ENCODE measurements around the gene SERPINB11.

Gene SERPINB11

DNA sequence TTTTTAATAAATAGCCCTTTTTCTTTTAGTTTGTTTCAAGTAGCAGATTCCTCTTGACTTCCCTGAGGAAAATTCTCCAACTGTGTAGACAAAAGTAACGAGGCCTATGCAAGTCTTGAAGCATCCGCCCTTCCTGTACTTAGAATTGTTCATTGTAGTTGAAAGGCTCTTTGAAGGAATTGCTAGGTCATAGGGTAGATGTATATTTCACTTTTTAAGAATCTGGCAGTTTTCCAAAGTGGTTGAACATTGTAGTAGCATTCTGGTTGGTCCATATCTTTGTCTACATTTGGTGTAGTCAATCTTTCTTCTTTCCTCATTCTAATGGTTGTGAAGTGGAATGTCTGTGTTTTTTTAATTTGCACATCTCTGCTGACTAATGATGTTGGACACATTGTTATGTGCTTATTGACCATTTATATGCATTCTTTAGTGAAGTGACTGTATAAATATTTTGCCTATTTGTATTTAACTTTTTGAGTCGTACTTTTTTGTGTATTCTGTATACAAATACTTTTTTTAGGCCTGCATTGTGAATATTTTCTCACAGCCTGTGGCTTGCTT, 5.6 kb upstream of the SERPINB11 start:
- Mint-ChIP-seq H3K4me3 (no peak overlapping the region), H3K4me1 (ENCODE audit: low read depth) (no peaks in the 10 kb centered on the region), H3K27ac (no peak overlapping the region), H3K36me3 (ENCODE audit: low read depth) (no peaks in the 10 kb centered on the region), H3K27me3 (no peaks in the 10 kb centered on the region), H3K9me3 (peaks cover 3% of the 10 kb centered on the region)

DNA sequence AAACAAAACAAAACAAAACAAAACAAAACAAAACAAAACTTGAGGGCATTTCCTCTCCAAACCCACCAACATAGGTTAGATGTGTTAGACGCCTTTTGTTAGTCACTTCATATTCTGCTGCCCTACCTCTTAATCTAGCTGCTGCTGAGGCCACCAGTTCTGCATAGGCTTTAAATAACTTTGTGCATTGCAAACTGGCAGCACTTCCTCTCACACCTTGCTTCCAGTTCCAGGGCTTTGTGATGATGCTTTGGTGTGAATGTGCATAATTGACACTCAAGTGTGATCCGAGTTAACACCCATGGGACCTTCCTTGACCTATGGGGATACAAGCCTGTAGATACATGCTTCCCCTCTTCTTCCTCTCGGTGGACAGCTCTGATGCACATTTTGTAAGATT, 2.3 kb upstream of the SERPINB11 start:
- H3K4me1 Mint-ChIP-seq (ENCODE audit: low read depth) = no peaks in the 10 kb centered on the region
- no peak overlapping the region for H3K27ac Mint-ChIP-seq
- H3K27me3 Mint-ChIP-seq = peaks cover 3% of the 10 kb centered on the region
- no peak overlapping the region for H3K4me3 Mint-ChIP-seq
- H3K9me3 Mint-ChIP-seq = peaks cover 3% of the 10 kb centered on the region
- H3K36me3 Mint-ChIP-seq (ENCODE audit: low read depth) = no peaks in the 10 kb centered on the region

DNA sequence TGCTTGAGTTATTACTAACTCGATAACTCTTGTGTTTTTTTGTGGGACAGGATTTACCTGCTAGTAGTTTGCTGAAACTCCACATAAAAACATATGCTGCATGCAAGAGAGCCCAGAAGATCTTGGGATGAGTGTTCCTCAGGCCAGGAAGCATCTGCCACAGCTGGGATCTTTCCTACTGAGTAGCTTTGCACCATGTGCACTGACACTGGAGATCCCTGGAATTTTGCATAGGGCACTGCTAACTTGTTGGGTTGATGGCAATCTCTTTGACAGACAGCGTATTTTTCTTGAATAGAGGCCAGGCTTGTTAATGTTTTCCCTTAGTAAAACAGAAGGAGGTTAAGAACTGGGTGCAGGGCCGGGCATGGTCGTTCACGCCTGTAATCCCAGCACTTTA, 808 bp upstream of the SERPINB11 start:
- Mint-ChIP-seq H3K4me1 (ENCODE audit: low read depth) (no peaks in the 10 kb centered on the region), H3K36me3 (ENCODE audit: low read depth) (no peaks in the 10 kb centered on the region), H3K9me3 (peaks cover 3% of the 10 kb centered on the region), H3K27ac (no peak overlapping the region), H3K27me3 (peaks cover 3% of the 10 kb centered on the region), H3K4me3 (no peak overlapping the region)

DNA sequence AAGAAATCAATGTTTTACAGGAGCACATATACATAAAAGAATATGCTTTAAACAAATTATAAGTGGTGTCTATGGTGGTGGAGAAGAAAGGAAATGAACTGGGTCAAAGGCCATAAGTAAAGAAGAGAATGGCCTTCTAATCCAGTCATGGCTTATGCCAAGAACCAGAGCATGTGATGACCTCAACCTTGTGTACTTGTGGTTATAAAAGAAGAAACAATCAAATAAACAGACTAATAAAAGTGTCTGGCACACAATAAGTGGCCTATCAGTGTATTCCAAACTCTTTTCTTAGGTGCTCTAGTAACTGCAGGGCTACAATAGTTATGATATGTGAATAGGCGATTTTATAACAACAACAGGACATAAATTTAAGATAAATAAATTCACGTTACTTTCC, 2.6 kb downstream of the SERPINB11 start:
- no peaks in the 10 kb centered on the region for H3K4me1 Mint-ChIP-seq (ENCODE audit: low read depth)
- no peaks in the 10 kb centered on the region for H3K9me3 Mint-ChIP-seq
- H3K27ac Mint-ChIP-seq = no peak overlapping the region
- H3K36me3 Mint-ChIP-seq (ENCODE audit: low read depth) = no peaks in the 10 kb centered on the region
- H3K27me3 Mint-ChIP-seq = peaks cover 3% of the 10 kb centered on the region
- no peak overlapping the region for H3K4me3 Mint-ChIP-seq

DNA sequence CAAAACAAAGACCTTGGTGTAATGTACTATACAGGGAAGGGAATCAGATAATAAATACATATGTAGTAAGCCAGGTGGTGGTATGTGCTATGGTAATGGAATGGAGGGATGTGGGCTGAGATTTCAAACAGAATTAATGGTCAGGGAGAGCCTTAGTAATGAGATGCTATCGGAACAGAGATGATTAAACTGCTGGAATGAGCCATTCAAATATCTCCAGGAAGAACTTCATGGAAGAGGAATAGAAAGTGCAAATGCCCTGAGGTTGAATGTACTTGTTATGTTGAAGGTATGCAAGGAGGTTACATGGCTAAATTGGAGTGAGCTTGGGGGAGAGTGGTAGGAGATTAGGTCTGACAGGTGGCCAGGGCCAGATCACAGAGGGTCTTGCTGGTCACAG, 5.1 kb downstream of the SERPINB11 start:
- Mint-ChIP-seq H3K27me3 (peaks cover 3% of the 10 kb centered on the region), H3K4me1 (ENCODE audit: low read depth) (no peaks in the 10 kb centered on the region), H3K27ac (no peak overlapping the region), H3K36me3 (ENCODE audit: low read depth) (no peaks in the 10 kb centered on the region), H3K4me3 (no peak overlapping the region), H3K9me3 (no peaks in the 10 kb centered on the region)

DNA sequence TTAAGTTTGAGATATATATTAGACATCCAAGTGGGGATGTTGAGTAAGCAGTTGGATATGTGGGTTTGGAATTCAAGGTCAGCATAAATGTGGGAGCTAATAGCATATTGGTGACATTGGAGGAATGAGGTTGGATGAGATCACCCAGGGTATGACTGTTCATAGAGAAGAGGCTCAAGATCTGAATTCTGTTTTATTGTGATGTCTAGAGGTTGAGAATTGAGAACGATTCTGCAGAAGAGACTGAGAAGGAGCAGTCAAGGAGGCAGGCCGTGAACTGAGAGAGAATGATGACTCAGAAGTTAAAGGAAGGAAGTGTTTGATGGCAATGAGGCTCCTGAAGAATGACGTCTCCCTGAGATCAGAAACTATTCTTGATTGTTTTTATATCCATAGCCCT, 5.9 kb downstream of the SERPINB11 start:
- H3K9me3 Mint-ChIP-seq = peaks cover 7% of the 10 kb centered on the region
- no peaks in the 10 kb centered on the region for H3K4me1 Mint-ChIP-seq (ENCODE audit: low read depth)
- no peaks in the 10 kb centered on the region for H3K27me3 Mint-ChIP-seq
- no peak overlapping the region for H3K4me3 Mint-ChIP-seq
- H3K36me3 Mint-ChIP-seq (ENCODE audit: low read depth) = no peaks in the 10 kb centered on the region
- no peak overlapping the region for H3K27ac Mint-ChIP-seq

DNA sequence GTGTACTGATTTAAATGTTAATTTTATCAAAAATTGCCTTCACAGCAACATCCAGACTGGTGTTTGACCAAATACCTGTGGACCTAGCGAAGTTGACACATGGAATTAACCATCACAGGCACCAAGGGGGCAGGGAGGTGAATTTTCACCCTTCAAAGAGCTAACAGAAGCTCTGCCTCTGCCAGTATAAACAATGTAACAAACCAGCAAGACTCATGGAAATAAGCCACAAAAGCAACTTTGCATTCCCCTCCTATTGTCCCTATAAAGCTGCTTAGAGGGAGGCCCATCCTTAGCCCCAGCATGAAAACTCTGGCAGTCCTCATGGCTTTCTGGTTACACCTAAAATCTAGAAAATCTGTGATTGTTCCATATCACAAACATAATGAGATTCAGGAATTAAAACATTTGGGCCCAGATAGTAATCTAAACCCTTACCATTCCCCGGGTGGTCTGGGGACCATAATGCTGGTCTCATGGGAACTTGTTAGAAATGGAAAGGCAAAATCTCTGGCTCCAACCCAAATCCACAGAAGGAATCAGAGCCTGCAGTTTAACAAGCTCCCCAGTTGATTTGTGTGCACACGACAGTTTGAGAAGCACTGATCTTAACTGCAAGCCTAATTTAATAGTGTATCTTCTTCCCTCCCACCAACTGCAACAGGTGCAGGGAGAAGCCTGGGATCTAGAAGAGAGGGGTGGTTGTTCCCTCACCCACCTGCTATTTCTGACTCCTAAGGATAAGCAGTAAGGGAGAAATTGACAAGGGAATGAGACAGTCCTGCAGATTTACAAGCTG, 23.1 kb downstream of the SERPINB11 start:
- H3K27me3 Mint-ChIP-seq = no peaks in the 10 kb centered on the region
- no peak overlapping the region for H3K27ac Mint-ChIP-seq
- H3K4me1 Mint-ChIP-seq (ENCODE audit: low read depth) = no peaks in the 10 kb centered on the region
- no peak overlapping the region for H3K4me3 Mint-ChIP-seq
- H3K9me3 Mint-ChIP-seq = no peaks in the 10 kb centered on the region
- H3K36me3 Mint-ChIP-seq (ENCODE audit: low read depth) = no peaks in the 10 kb centered on the region

DNA sequence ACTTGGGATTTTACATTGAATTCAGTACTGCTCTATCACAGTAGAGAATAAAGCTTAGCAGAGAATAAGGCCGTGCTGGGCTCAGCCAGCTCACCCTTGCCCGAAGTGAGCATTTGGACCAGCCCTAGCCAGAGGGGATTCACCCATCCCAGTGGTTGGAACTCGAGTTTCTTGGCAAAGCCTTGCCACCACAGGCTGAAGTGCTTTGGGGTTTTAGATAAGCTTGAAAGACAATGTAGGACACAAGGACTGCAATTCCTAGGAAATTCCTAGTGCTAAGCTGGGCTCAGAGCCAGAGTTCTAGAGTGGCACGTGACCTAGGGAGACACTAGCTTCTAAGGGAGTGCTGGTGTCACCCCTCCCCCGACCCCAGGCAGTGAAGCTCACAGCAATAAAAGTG, 28.0 kb downstream of the SERPINB11 start:
- H3K9me3 Mint-ChIP-seq = peaks cover 3% of the 10 kb centered on the region
- H3K4me3 Mint-ChIP-seq = no peak overlapping the region
- no peaks in the 10 kb centered on the region for H3K27me3 Mint-ChIP-seq
- no peak overlapping the region for H3K27ac Mint-ChIP-seq
- no peaks in the 10 kb centered on the region for H3K36me3 Mint-ChIP-seq (ENCODE audit: low read depth)
- H3K4me1 Mint-ChIP-seq (ENCODE audit: low read depth) = no peaks in the 10 kb centered on the region

DNA sequence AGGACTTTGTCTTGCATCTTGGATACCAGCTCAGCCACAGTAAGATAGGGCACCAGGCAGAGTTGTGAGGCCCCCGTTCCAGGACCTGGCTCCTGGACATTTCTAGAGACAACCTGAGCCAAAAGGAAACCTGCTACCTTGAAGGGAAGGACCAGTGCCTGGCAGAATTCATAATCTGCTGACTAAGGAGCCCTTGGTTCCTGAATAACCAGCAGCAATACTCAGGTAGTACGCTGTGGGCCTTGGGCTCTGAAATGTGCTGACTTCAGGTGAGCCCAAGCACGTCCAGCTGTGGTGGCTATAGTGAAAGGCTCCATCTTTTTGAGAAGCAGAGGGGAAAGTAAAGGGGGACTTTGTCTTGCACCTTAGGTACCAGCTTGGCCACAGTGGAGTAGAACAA, 28.5 kb downstream of the SERPINB11 start:
- H3K27me3 Mint-ChIP-seq = no peaks in the 10 kb centered on the region
- no peak overlapping the region for H3K27ac Mint-ChIP-seq
- no peaks in the 10 kb centered on the region for H3K36me3 Mint-ChIP-seq (ENCODE audit: low read depth)
- no peak overlapping the region for H3K4me3 Mint-ChIP-seq
- H3K9me3 Mint-ChIP-seq = peaks cover 3% of the 10 kb centered on the region
- no peaks in the 10 kb centered on the region for H3K4me1 Mint-ChIP-seq (ENCODE audit: low read depth)

DNA sequence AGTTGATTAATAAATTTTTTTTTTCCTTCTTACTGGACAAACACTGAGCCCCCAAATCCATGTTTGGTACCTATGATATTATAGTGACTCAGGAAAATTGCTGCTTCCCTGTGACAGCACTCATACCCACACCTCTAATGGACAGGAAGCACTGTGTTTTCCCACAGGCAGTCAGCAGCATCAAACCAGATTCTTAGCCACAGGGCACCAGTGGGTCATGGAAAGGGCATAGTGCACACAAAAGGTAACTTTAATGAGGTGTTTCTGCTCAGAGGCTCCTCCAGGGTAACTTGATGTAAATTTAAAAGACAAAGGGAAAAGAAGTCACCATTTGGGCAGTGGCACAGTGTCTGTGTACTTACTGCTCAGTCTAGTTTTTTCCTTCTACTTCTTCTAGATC, 34.1 kb downstream of the SERPINB11 start:
- Mint-ChIP-seq H3K27me3 (no peaks in the 10 kb centered on the region), H3K4me3 (no peak overlapping the region), H3K27ac (no peak overlapping the region), H3K4me1 (ENCODE audit: low read depth) (no peaks in the 10 kb centered on the region), H3K36me3 (ENCODE audit: low read depth) (no peaks in the 10 kb centered on the region), H3K9me3 (peaks cover 2% of the 10 kb centered on the region)

DNA sequence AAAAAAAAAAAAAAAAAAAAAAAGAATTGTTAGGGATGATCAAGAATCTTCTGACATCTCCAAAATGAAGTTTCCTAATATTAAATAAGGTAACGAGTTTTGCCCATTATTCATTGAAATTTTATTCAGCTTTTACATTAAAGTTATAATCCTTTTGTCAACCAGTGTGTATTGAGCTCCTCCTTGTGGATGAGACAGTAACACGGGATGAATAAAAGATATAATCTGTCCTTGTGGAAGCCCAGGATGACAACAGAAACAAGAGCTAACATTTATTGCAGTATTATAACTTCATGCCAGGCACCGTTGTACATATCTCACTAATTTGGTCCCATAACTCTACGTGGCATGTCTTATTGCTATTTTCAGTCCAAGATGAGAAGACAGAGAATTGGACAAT, 39.0 kb downstream of the SERPINB11 start:
- Mint-ChIP-seq H3K27me3 (no peaks in the 10 kb centered on the region), H3K27ac (no peak overlapping the region), H3K4me3 (no peak overlapping the region), H3K36me3 (ENCODE audit: low read depth) (no peaks in the 10 kb centered on the region), H3K9me3 (no peaks in the 10 kb centered on the region), H3K4me1 (ENCODE audit: low read depth) (no peaks in the 10 kb centered on the region)

DNA sequence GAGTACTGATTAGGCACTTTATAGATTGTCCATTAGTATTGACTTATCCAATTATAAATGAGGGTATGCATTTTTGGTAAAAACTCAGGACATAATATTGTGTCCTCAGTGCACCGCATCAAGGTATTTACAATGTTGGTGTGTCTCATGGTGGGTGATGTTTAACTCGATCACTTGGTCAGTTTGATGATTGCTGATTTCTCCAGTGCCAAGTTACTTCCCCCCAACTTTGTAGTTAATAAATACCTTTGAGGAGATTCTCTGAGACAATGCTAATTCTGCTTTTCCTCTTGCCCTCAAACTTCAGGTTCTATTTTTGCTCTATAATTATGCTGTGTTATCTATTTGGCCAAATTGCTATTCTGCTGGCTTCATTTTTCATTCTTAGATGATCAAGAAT, 44.2 kb downstream of the SERPINB11 start:
- H3K9me3 Mint-ChIP-seq = no peaks in the 10 kb centered on the region
- H3K36me3 Mint-ChIP-seq (ENCODE audit: low read depth) = no peaks in the 10 kb centered on the region
- no peaks in the 10 kb centered on the region for H3K27me3 Mint-ChIP-seq

DNA sequence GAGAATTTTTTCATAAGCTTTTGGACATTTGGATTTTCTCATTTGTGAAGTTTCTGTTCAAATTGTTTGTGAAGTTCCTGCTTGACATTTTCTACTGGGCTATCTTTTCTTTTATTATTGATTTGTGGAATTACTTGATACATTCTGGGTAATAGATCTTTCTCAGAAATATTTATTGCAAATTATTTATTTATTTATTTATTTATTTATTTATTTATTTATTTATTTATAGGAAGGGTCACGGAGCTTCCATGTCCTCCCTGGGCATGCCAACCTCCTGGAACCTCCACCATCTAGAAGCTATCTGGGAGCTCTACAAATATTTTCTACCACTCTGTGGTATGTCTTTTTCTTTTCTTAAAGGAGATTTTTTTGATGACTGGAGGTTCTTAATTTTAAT, 46.7 kb downstream of the SERPINB11 start:
- H3K27ac Mint-ChIP-seq = no peak overlapping the region

More for the DNA sequence above, 44.2 kb downstream of the SERPINB11 start:
- Mint-ChIP-seq H3K4me1 (ENCODE audit: low read depth) (no peaks in the 10 kb centered on the region), H3K27ac (no peak overlapping the region), H3K4me3 (no peak overlapping the region)

DNA sequence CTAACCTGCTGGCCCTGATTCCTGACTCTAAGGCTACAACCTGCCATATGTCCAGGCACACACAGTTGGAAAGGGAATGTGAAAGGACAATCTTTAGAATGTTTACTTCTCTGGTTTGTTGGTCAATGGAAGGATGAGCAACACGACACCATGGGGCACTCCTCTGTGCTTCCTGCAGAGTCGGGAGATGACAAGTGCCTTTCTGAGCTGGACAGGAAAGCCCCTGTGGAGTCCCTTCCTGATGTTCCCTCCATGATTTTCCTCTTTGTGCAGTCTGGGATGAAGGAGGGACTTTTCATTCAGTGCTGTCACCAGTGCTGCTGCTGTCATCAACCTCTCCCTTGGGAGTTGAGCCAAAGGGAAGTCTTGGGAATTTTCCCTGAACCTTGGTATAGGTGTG, 49.9 kb downstream of the SERPINB11 start:
- H3K27ac Mint-ChIP-seq = no peak overlapping the region
- H3K9me3 Mint-ChIP-seq = no peaks in the 10 kb centered on the region
- no peaks in the 10 kb centered on the region for H3K27me3 Mint-ChIP-seq
- H3K4me1 Mint-ChIP-seq (ENCODE audit: low read depth) = no peaks in the 10 kb centered on the region
- H3K36me3 Mint-ChIP-seq (ENCODE audit: low read depth) = no peaks in the 10 kb centered on the region
- H3K4me3 Mint-ChIP-seq = no peak overlapping the region

More for the DNA sequence above, 46.7 kb downstream of the SERPINB11 start:
- H3K36me3 Mint-ChIP-seq (ENCODE audit: low read depth) = no peaks in the 10 kb centered on the region
- H3K9me3 Mint-ChIP-seq = no peaks in the 10 kb centered on the region
- H3K4me1 Mint-ChIP-seq (ENCODE audit: low read depth) = no peaks in the 10 kb centered on the region
- H3K4me3 Mint-ChIP-seq = no peak overlapping the region
- H3K27me3 Mint-ChIP-seq = no peaks in the 10 kb centered on the region

DNA sequence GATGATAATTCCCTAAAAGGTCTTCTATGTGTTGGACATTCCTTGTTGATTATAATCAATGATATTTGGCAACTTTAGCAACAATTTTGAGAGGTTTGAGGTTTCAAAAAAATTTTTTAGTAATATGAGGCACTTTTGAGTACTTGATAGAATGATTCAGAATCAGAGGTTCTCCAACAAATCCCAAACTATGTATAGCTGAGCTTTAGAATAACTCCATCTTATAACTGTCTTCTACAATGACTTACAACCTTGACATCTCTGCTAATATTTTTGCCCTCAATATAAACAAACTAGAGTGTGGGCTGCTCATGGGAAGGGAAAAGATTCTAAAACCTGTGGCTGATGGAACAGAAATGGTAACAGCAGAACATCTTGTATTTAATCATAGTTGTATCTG, 50.9 kb downstream of the SERPINB11 start:
- H3K27me3 Mint-ChIP-seq = no peaks in the 10 kb centered on the region
- no peaks in the 10 kb centered on the region for H3K9me3 Mint-ChIP-seq
- no peaks in the 10 kb centered on the region for H3K36me3 Mint-ChIP-seq (ENCODE audit: low read depth)
- no peaks in the 10 kb centered on the region for H3K4me1 Mint-ChIP-seq (ENCODE audit: low read depth)
- no peak overlapping the region for H3K27ac Mint-ChIP-seq
- no peak overlapping the region for H3K4me3 Mint-ChIP-seq

DNA sequence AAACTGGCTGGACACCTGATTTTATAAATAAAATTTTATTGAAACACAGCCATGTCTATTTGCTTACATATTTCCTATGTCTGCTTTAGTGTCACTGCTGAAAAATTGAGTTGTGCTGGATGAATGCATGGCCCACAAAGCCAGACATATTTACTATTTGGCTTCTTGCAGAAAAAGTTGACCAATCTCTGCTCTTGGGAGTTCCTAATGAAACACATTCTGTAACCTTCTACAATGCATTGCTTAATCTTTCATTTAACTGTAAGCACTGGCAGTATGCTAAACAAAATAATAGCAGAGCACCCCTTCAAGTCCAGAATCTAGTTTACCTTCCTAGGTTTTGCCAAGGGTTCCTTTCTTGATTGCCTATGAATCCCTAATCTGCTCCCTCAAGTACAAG, 54.8 kb downstream of the SERPINB11 start:
- Mint-ChIP-seq H3K36me3 (ENCODE audit: low read depth) (peaks cover 5% of the 10 kb centered on the region), H3K27me3 (no peaks in the 10 kb centered on the region), H3K4me1 (ENCODE audit: low read depth) (no peaks in the 10 kb centered on the region)

More for the DNA sequence above, 54.8 kb downstream of the SERPINB11 start:
- Mint-ChIP-seq H3K27ac (no peak overlapping the region), H3K4me3 (no peak overlapping the region), H3K9me3 (peaks cover 9% of the 10 kb centered on the region)
